NCI-H2107 (cell line): ENCODE data around the gene IRF5.
"Not testable (repeated sequence)": the region's sequence is repeated elsewhere in the genome, so short reads cannot be mapped to it uniquely, and the experiment has no call there.

Experiments used
- DNase-seq: peaks from one replicate; lab custom pipeline; 2025; lab: John Stamatoyannopoulos, UW

The IRF5 gene

GRCh38 chr7:128959296-128959695 lies 21.6 kb downstream of the IRF5 start:
- DNase-seq: no peak

GRCh38 chr7:128961030-128961659 lies 23.4 kb downstream of the IRF5 start:
- DNase-seq: no peak

- no peak for DNase-seq
Observed at GRCh38 chr7:128962899-128963298, 25.2 kb downstream of the IRF5 start.

GRCh38 chr7:128963327-128963757 lies 25.6 kb downstream of the IRF5 start:
- DNase-seq: no peak

- no peak for DNase-seq
Observed at GRCh38 chr7:128968624-128969023, 30.9 kb downstream of the IRF5 start.

- no peak for DNase-seq
Observed at GRCh38 chr7:128974241-128974934, 36.7 kb downstream of the IRF5 start.

GRCh38 chr7:128982105-128982504 lies 44.4 kb downstream of the IRF5 start:
- no peak for DNase-seq

- no peak for DNase-seq
Observed at GRCh38 chr7:128985660-128986059, 47.9 kb downstream of the IRF5 start.

GRCh38 chr7:128986609-128987008 lies 48.9 kb downstream of the IRF5 start:
- DNase-seq: no peak

GRCh38 chr7:128988372-128988771 lies 50.6 kb downstream of the IRF5 start:
- no peak for DNase-seq

GRCh38 chr7:128989961-128990360 lies 52.2 kb downstream of the IRF5 start:
- no peak for DNase-seq

GRCh38 chr7:128993419-128993818 lies 55.7 kb downstream of the IRF5 start:
- no peak for DNase-seq

- not testable (repeated sequence) for DNase-seq
Observed at GRCh38 chr7:128994560-128994959, 56.8 kb downstream of the IRF5 start.

GRCh38 chr7:128997181-128997580 lies 59.5 kb downstream of the IRF5 start:
- DNase-seq: no peak
